HL-60 (cell line): ENCODE measurements around the gene SAE1.
A peak's percentile ranks its signal among the peaks of the same experiment; 100 is the strongest.

Source experiments
- DNase-seq, 2 experiments: peaks; one replicate each; pipeline ENCODE4 v3.0.0-alpha.2; 2010 to 2020; ENCODE audit warnings: low read depth in 1 of 2, low spot score in 1 of 2
- H3K27ac ChIP-seq: fragments of 250-450 bp; sonication (Bioruptor Pico); replicated peaks from 2 replicates; pipeline ENCODE4 v1.5.1; 2020; ENCODE audit warnings: mild to moderate bottlenecking, moderate library complexity
- H3K27me3 ChIP-seq: fragments of 250-450 bp; sonication (Bioruptor Pico); 2 replicates; pipeline ENCODE4 v1.5.1; 2021; ENCODE audit warnings: mild to moderate bottlenecking, moderate library complexity; ENCODE audit not compliant: insufficient read depth, poor library complexity, severe bottlenecking
- H3K4me3 ChIP-seq: replicated peaks from 2 replicates; pipeline ENCODE4 v1.5.1; 2011; ENCODE audit warnings: mild to moderate bottlenecking, control low read depth, low read length; ENCODE audit not compliant: insufficient read depth
- CTCF ChIP-seq: IDR thresholded peaks from one replicate; pipeline ENCODE4 v1.5.1; 2011; ENCODE audit warnings: low read length, control low read depth, inconsistent platforms; ENCODE audit not compliant: insufficient read depth
- GABPA ChIP-seq: IDR thresholded peaks from 2 replicates; pipeline ENCODE4 v1.6.1; 2012; ENCODE audit warnings: low read depth
- POLR2AphosphoS5 ChIP-seq: IDR thresholded peaks from 2 replicates; pipeline ENCODE4 v1.6.1; 2012; ENCODE audit warnings: low read depth
- REST ChIP-seq: IDR thresholded peaks from 2 replicates; pipeline ENCODE4 v1.6.1; 2012; ENCODE audit warnings: low read depth; ENCODE audit not compliant: insufficient replicate concordance
- SPI1 ChIP-seq: IDR thresholded peaks from 2 replicates; pipeline ENCODE4 v1.6.1; 2012; ENCODE audit warnings: low read depth, mild to moderate bottlenecking, borderline replicate concordance

SAE1 gene

GRCh38 chr19:47230054-47230920 lies 99.7 kb downstream of the SAE1 start:
- Histone ChIP-seq H3K4me3 (peak overlapping the region; percentile 84), H3K27me3 (peaks cover 7% of the 10 kb centered on the region), H3K27ac (no peak overlapping the region)
- peak in 1 of 2 experiments; percentile 36 for DNase-seq
- no peak for TF ChIP-seq CTCF

GRCh38 chr19:47230921-47231214 lies 100.2 kb downstream of the SAE1 start, which contains the start of gene BBC3:
Gene BBC3, minus strand, starts transcription at chr19:47231199. Its CDS starts 2,768 bp downstream, at chr19:47228431.
- Histone ChIP-seq H3K4me3 (peak within 1 kb of the TSS; percentile 84), H3K27me3 (peaks cover 7% of the 10 kb centered on the region), H3K27ac (no peak within 1 kb of the TSS)
- no peak for DNase-seq
- TF ChIP-seq REST (no peak), CTCF (no peak), GABPA (no peak), POLR2AphosphoS5 (no peak; the same call in 1 of the 2 replicates), SPI1 (no peak)

GRCh38 chr19:47231215-47232054 lies 100.8 kb downstream of the SAE1 start:
- peak; percentile 85 for TF ChIP-seq REST
- TF ChIP-seq GABPA = no peak
- no peak for TF ChIP-seq POLR2AphosphoS5
- Histone ChIP-seq H3K27me3 (peaks cover 9% of the 10 kb centered on the region), H3K4me3 (peak overlapping the region; percentile 44), H3K27ac (no peak overlapping the region)
- peak in 1 of 2 experiments; percentile 58 for DNase-seq

- H3K27me3 ChIP-seq = peaks cover 11% of the 10 kb centered on the region
- no peak for DNase-seq
- H3K4me3 ChIP-seq = no peak overlapping the region
- no peak overlapping the region for H3K27ac ChIP-seq
- TF ChIP-seq POLR2AphosphoS5 = no peak
- TF ChIP-seq SPI1 = no peak
- no peak for TF ChIP-seq CTCF
- TF ChIP-seq REST = no peak
- TF ChIP-seq GABPA = no peak
Measured at GRCh38 chr19:47232422-47233211, 102.0 kb downstream of the SAE1 start.
